Prostate gland (tissue), 2 donors: ENCODE data around the gene MATCAP1. TPM values are rescaled to one million over a fixed set of nuclear protein-coding genes. Genes with fewer than 3 reads are reported as not detected.

Experiments used
- DNase-seq: peaks from one replicate; pipeline ENCODE4 v3.0.0-alpha.2; 2019; ENCODE audit warnings: low spot score
- H3K27ac ChIP-seq, 2 donors: fragments of 200-600 bp; sonication (generic); 2 replicates each; pipeline ENCODE4 v1.5.1; 2017 to 2019
- H3K27me3 ChIP-seq: fragments of 200-600 bp; sonication (generic); replicated peaks from 2 replicates; pipeline ENCODE4 v1.5.1; 2019; ENCODE audit not compliant: insufficient read depth
- H3K36me3 ChIP-seq, 2 donors: fragments of 200-600 bp; sonication (generic); 1 replicate in 1 of 2; 2 replicates in 1 of 2; pipeline versions ENCODE4 v1.5.1 to v1.8.1; 2017 to 2019
- H3K4me1 ChIP-seq: fragments of 200-600 bp; sonication (generic); replicated peaks from 2 replicates; pipeline ENCODE4 v1.5.1; 2019
- H3K4me3 ChIP-seq, 2 donors: fragments of 200-600 bp; sonication (generic); 2 replicates each; pipeline ENCODE4 v1.5.1; 2017 to 2019
- H3K9me3 ChIP-seq: fragments of 200-600 bp; sonication (generic); 2 replicates; pipeline ENCODE4 v1.5.1; 2017
- CTCF ChIP-seq, 4 experiments: fragments of 200-600 bp in 2 of 4; fragments of 450-650 bp in 2 of 4; sonication (generic) in 2 of 4; IDR thresholded peaks; 1 replicate in 3 of 4; 2 replicates in 1 of 4; pipeline ENCODE4 v1.5.1; 2016 to 2019; ENCODE audit warnings: antibody characterized with exemption in 4 of 4, mild to moderate bottlenecking in 2 of 4, moderate library complexity in 2 of 4
- POLR2A ChIP-seq: fragments of 450-650 bp; IDR thresholded peaks from one replicate; pipeline ENCODE4 v1.6.1; 2016; ENCODE audit warnings: antibody characterized with exemption, mild to moderate bottlenecking
- POLR2AphosphoS5 ChIP-seq: sonication (generic); formaldehyde crosslinking; IDR thresholded peaks from one replicate; pipeline ENCODE4 v1.6.1; 2017; ENCODE audit warnings: antibody characterized with exemption
- WGBS: methylation state at CpG from one replicate; pipeline ENCODE4 v1.1.5; 2018; 5-methylcytosine and 5-hydroxymethylcytosine counted together
- intact Hi-C: fragments of 100-400 bp; cut with DNase I; formaldehyde crosslinking; loops from one replicate; pipeline ENCODE4 v1.14.2; 2022
- total RNA-seq, 2 donors: library from RNA; depleted of rRNA; stranded (reverse); fragments of >200 nt; gene quantifications; one replicate each; pipeline ENCODE4 v1.1.0, GENCODE V29; 2016

Gene MATCAP1
- total RNA-seq, 2 donors from 2014 or later = 13.9 to 28.9 TPM

GRCh38 chr16:67211674-67212073 is 27.9 kb upstream of the MATCAP1 start:
- H3K4me3 ChIP-seq = no peak overlapping the region
- intact Hi-C loops = no loop called here
- no peaks in the 10 kb centered on the region for H3K9me3 ChIP-seq
- no peak overlapping the region for H3K27ac ChIP-seq
- DNase-seq = no peak
- TF ChIP-seq POLR2AphosphoS5 = no peak
- no peak for TF ChIP-seq POLR2A
- no peak for TF ChIP-seq CTCF (IDR thresholded peaks at IDR 0.05)
- H3K36me3 ChIP-seq = no peaks in the 10 kb centered on the region
- H3K27me3 ChIP-seq = no peaks in the 10 kb centered on the region
- no peaks in the 10 kb centered on the region for H3K4me1 ChIP-seq
- 76% methylated on average over 7 of the region's 7 CpGs for WGBS

GRCh38 chr16:67210069-67210937 is 26.5 kb upstream of the MATCAP1 start:
- WGBS = 86% methylated on average over 25 of the region's 25 CpGs

GRCh38 chr16:67209565-67209964 is 25.8 kb upstream of the MATCAP1 start:
- WGBS = 93% methylated on average over 8 of the region's 8 CpGs
- no peak overlapping the region for H3K27ac ChIP-seq
- no peaks in the 10 kb centered on the region for H3K4me1 ChIP-seq
- TF ChIP-seq POLR2AphosphoS5 = no peak
- no peak for TF ChIP-seq POLR2A
- TF ChIP-seq CTCF (IDR thresholded peaks at IDR 0.05) = no peak
- H3K27me3 ChIP-seq = no peaks in the 10 kb centered on the region
- no peaks in the 10 kb centered on the region for H3K36me3 ChIP-seq
- DNase-seq = no peak
- no peak overlapping the region for H3K4me3 ChIP-seq
- intact Hi-C loops = no loop called here
- H3K9me3 ChIP-seq = no peaks in the 10 kb centered on the region

More at GRCh38 chr16:67210069-67210937, 26.5 kb upstream of the MATCAP1 start:
- Histone ChIP-seq H3K9me3 (no peaks in the 10 kb centered on the region), H3K27me3 (no peaks in the 10 kb centered on the region), H3K4me3 (no peak overlapping the region), H3K4me1 (no peaks in the 10 kb centered on the region), H3K27ac (no peak overlapping the region), H3K36me3 (no peaks in the 10 kb centered on the region)
- TF ChIP-seq CTCF (IDR thresholded peaks at IDR 0.05) = no peak
- TF ChIP-seq POLR2AphosphoS5 = no peak
- no peak for TF ChIP-seq POLR2A
- intact Hi-C loops = no loop called here
- DNase-seq = no peak

GRCh38 chr16:67208154-67208896 is 24.6 kb upstream of the MATCAP1 start:
- no peak for DNase-seq
- TF ChIP-seq POLR2A (no peak), POLR2AphosphoS5 (no peak), CTCF (IDR thresholded peaks at IDR 0.05) (no peak)
- 90% methylated on average over 11 of the region's 11 CpGs for WGBS
- no peak overlapping the region for H3K27ac ChIP-seq
- no peak overlapping the region for H3K4me3 ChIP-seq
- no peaks in the 10 kb centered on the region for H3K36me3 ChIP-seq
- H3K27me3 ChIP-seq = no peaks in the 10 kb centered on the region
- H3K4me1 ChIP-seq = no peaks in the 10 kb centered on the region
- intact Hi-C loops = no loop called here
- H3K9me3 ChIP-seq = no peaks in the 10 kb centered on the region
